Nucleus accumbens (tissue), 56 donors: ENCODE measurements around the gene SYNPO2L.
"Not testable (repeated sequence)": the region's sequence is repeated elsewhere in the genome, so short reads cannot be mapped to it uniquely, and the experiment has no call there.

Source experiments
- DNase-seq, 56 donors: peaks; one replicate each; lab custom pipeline; 2025; lab: John Stamatoyannopoulos, UW

The SYNPO2L gene, protein sequence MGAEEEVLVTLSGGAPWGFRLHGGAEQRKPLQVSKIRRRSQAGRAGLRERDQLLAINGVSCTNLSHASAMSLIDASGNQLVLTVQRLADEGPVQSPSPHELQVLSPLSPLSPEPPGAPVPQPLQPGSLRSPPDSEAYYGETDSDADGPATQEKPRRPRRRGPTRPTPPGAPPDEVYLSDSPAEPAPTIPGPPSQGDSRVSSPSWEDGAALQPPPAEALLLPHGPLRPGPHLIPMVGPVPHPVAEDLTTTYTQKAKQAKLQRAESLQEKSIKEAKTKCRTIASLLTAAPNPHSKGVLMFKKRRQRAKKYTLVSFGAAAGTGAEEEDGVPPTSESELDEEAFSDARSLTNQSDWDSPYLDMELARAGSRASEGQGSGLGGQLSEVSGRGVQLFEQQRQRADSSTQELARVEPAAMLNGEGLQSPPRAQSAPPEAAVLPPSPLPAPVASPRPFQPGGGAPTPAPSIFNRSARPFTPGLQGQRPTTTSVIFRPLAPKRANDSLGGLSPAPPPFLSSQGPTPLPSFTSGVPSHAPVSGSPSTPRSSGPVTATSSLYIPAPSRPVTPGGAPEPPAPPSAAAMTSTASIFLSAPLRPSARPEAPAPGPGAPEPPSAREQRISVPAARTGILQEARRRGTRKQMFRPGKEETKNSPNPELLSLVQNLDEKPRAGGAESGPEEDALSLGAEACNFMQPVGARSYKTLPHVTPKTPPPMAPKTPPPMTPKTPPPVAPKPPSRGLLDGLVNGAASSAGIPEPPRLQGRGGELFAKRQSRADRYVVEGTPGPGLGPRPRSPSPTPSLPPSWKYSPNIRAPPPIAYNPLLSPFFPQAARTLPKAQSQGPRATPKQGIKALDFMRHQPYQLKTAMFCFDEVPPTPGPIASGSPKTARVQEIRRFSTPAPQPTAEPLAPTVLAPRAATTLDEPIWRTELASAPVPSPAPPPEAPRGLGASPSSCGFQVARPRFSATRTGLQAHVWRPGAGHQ

DNA sequence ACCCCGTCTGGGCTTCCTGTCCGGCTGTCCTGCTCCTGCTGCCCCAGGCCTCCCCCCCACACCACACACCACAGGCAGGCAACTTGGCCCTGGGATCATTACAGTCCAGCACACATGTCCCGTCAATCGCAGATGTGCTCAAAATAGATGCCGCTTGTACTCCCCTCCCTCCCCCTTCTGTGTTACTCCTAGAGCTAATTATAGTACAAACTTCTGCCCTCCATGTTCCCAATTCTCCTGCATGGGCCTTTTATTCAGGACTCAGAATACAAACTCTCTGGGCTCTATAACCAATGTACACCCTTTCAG, at the start of gene SYNPO2L:
TSS of gene SYNPO2L (minus strand) at position 40 of the 309 bp plus-strand sequence. CDS start 107 bp downstream, outside the sequence.
- DNase-seq = no peak

GRCh38 chr10:73703924-73704323, 48.1 kb upstream of the SYNPO2L start:
- DNase-seq = not testable (repeated sequence)

DNA sequence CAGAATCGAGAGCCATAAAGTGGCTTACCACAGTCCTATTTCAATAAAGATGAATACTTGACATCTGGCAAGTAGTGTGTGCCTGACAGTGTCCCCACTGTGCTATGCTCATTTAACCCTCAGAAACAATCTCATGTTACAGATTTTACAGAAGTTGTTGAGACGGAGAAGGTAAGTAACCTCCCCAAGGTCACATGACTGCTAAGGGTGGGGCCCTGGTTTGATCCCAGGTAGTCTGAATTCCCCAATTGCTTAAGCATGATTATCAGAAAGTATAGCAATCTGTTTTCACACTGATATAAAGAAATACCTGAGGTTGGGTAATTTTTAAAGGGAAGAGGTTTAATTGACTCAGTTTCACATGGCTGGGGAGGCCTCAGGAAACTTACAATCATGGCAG, 43.0 kb upstream of the SYNPO2L start:
- DNase-seq = not testable (repeated sequence)

- DNase-seq = not testable (repeated sequence)
These were observed 41.9 kb upstream of the SYNPO2L start, which contains the start of gene AGAP5 for GRCh38 chr10:73697675-73698159. Gene AGAP5, minus strand, starts transcription at chr10:73698109. Its CDS starts 354 bp downstream, at chr10:73697755.

- not testable (repeated sequence) for DNase-seq
These were observed 39.5 kb upstream of the SYNPO2L start for GRCh38 chr10:73695302-73695701.

DNA sequence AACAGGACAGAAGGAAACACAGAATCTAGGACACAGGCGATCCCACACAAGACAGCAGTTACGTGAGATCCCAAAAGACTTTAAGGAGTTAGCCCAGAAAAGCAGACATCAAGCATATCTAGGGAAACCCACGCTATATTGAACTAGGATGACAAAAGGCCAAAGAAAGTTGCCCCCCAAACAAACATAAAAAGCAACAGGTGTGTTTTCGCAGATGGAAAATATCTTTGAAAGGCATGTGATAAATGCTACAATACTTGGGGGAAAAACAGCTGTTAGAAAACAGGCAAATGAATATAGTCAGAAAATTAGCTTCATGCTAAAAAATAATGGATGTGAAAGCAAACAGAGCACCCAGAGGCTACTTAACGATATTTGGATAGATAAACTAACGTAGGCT, 34.9 kb upstream of the SYNPO2L start:
- DNase-seq = not testable (repeated sequence)

- DNase-seq = not testable (repeated sequence)
These were observed 33.8 kb upstream of the SYNPO2L start for GRCh38 chr10:73689596-73689995.

- DNase-seq = not testable (repeated sequence)
These were observed 31.8 kb upstream of the SYNPO2L start for GRCh38 chr10:73687641-73688040.

DNA sequence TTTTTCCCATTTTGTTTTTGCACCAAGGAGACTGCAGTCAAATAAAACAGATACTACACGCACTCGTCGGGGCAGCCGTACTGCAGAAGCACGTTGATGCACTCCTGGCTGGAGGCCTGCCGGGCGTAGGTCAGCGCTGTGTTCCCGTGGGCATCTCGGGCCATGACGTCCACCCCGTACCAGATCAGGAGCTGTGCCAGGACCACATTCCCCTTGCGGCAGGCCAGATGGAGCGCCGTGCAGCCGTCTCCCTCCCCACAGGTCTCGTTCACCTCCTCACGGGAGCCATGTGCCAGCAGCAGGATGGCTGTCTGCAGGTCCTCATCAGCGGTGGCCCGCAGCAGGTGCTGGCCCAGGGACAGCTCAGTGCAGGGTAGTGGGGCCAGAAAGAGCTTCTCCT, 18.7 kb upstream of the SYNPO2L start:
- DNase-seq = not testable (repeated sequence)

GRCh38 chr10:73668378-73668777, 12.5 kb upstream of the SYNPO2L start:
- DNase-seq = not testable (repeated sequence)

DNA sequence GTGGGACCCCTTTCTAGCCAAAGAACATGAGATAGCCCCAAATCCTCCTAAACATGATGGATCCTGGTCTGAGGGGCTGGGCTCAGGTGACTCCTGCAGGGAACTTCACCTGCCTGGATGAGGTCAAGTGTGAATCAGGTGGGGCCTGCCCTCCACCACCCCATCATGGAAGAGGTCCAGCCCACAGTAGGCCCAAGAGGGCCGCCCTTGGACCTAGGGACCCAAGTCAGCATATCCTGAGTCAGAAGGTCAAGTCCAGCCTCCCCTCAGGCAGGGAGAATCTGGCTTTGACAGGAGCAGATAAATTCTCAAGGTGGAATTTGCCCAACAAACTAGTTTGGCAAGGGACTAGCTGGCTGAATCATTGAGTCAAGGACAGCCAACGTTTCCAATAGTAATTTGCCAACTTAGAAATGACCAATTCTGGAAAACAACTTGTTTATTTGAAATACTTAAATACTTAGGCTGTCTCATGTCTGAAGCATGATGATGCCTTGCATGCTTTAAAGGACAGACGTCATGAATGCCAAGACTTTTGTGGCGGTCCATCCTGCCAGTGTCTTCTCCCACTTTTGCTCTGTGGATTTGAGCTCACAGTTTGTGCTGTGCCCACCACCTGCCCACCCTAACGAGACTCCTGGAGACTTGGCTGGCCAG, 10.5 kb upstream of the SYNPO2L start:
- not testable (repeated sequence) for DNase-seq

GRCh38 chr10:73665581-73665980, 9.8 kb upstream of the SYNPO2L start:
- not testable (repeated sequence) for DNase-seq

GRCh38 chr10:73664156-73665040, 8.6 kb upstream of the SYNPO2L start:
- not testable (repeated sequence) for DNase-seq

- DNase-seq = not testable (repeated sequence)
These were observed 7.8 kb upstream of the SYNPO2L start for GRCh38 chr10:73663621-73664020.

DNA sequence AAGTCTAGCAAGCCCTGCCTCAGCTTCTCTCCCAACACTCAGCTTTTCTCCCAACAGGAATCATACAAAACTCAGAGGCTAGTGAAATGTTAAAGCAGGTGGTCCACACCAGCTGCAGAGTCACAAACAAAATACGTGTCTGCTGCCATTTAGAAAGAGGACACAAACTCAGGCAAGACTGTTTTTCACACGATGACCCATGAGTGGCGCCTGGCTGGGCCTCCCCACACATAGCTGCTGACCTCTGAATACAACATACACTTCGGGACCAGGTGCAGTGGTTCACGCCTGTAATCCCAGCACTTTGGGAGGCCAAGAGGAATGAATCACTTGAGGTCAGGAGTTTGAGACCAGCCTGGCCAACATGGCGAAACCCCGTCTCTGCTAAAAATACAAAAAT, 6.9 kb upstream of the SYNPO2L start:
- DNase-seq = not testable (repeated sequence)

- no peak for DNase-seq
These were observed 406 bp downstream of the SYNPO2L start for GRCh38 chr10:73655257-73655989.

GRCh38 chr10:73653701-73654100, 2.1 kb downstream of the SYNPO2L start:
- no peak for DNase-seq

DNA sequence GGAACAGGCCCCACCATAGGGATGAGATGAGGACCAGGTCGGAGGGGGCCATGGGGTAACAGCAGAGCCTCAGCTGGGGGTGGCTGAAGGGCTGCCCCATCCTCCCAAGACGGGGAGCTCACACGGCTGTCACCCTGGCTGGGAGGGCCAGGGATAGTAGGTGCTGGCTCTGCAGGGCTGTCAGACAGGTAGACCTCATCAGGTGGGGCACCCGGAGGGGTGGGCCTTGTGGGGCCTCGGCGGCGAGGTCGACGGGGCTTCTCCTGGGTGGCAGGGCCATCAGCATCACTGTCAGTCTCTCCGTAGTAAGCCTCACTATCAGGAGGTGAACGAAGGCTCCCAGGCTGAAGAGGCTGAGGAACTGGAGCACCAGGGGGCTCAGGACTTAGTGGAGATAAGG, 2.6 kb downstream of the SYNPO2L start:
- DNase-seq = no peak
